GM19452 (cell line): ENCODE results near the gene U2SURP.
A peak's percentile ranks its signal among the peaks of the same experiment; 100 is the strongest.
"Not testable (repeated sequence)": the region's sequence is repeated elsewhere in the genome, so short reads cannot be mapped to it uniquely, and the experiment has no call there.

Experiments used
- ATAC-seq: cut with Tn5 transposase; IDR thresholded peaks from one replicate; pipeline ENCODE4 v1.9.1; 2021; ENCODE audit not compliant: unreplicated experiment

Gene U2SURP

GRCh38 chr3:142976621-142977398 is 24.6 kb upstream of the U2SURP start:
- ATAC-seq, result no peak

- no peak for ATAC-seq
Measured at GRCh38 chr3:142977399-142977728, 24.0 kb upstream of the U2SURP start.

GRCh38 chr3:142981108-142981507 is 20.3 kb upstream of the U2SURP start:
- ATAC-seq, result no peak

GRCh38 chr3:142982038-142982773 is 19.2 kb upstream of the U2SURP start:
- no peak for ATAC-seq

GRCh38 chr3:142983318-142983717 is 18.1 kb upstream of the U2SURP start:
- no peak for ATAC-seq

- ATAC-seq, result no peak
Measured at GRCh38 chr3:142984255-142984654, 17.1 kb upstream of the U2SURP start.

GRCh38 chr3:142987080-142987700 is 14.2 kb upstream of the U2SURP start:
- ATAC-seq, result no peak

GRCh38 chr3:142987707-142988106 is 13.7 kb upstream of the U2SURP start:
- peak; percentile 72 for ATAC-seq

- not testable (repeated sequence) for ATAC-seq
Measured at GRCh38 chr3:142988221-142988620, 13.1 kb upstream of the U2SURP start.

- ATAC-seq, result not testable (repeated sequence)
Measured at GRCh38 chr3:142988826-142989225, 12.5 kb upstream of the U2SURP start.

GRCh38 chr3:142990721-142991120 is 10.6 kb upstream of the U2SURP start:
- no peak for ATAC-seq

- no peak for ATAC-seq
Measured at GRCh38 chr3:142992323-142992722, 9.0 kb upstream of the U2SURP start.

GRCh38 chr3:142993958-142994442 is 7.4 kb upstream of the U2SURP start:
- peak; percentile 56 for ATAC-seq

- ATAC-seq, result no peak
Measured at GRCh38 chr3:142997330-142997729, 4.0 kb upstream of the U2SURP start.

- ATAC-seq, result no peak
Measured at GRCh38 chr3:142998439-142998838, 2.9 kb upstream of the U2SURP start.

GRCh38 chr3:142999881-143000280 is 1.5 kb upstream of the U2SURP start:
- no peak for ATAC-seq

GRCh38 chr3:143000528-143000927 is 842 bp upstream of the U2SURP start:
- no peak for ATAC-seq

GRCh38 chr3:143001034-143001368 is 369 bp upstream of the U2SURP start:
- peak; percentile 75 for ATAC-seq

- peak; percentile 36 for ATAC-seq
Measured at GRCh38 chr3:143002083-143002712, 828 bp downstream of the U2SURP start.

- no peak for ATAC-seq
Measured at GRCh38 chr3:143002727-143003126, 1.4 kb downstream of the U2SURP start.

GRCh38 chr3:143004823-143005222 is 3.5 kb downstream of the U2SURP start:
- no peak for ATAC-seq

- no peak for ATAC-seq
Measured at GRCh38 chr3:143010024-143010423, 8.7 kb downstream of the U2SURP start.
